HG03196 (cell line): ENCODE data around the gene UGT8.

ENCODE experiments used
- ATAC-seq: cut with Tn5 transposase; IDR thresholded peaks from one replicate; pipeline ENCODE4 v1.9.1; 2021; ENCODE audit not compliant: unreplicated experiment

Gene UGT8

DNA sequence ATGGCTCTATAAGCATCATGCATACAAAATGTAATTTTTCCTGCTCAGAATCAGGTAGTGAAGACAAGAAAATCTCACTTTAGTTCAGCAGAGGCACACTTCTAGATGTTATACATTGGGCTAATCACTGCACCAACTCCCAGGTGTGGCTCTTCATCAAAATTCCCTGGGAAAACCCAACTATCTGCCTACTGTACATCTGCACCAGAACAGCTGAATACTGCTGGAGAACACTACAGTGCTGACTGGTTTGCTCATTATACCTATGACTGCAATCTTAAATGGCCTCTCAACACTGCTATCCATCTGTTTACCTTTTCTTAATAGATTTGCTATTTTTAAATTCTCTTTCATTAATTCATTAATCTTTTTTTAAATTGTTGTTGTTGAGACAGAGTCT is 92.0 kb downstream of the UGT8 start:
- ATAC-seq = no peak

GRCh38 chr4:114691865-114692264 is 93.3 kb downstream of the UGT8 start:
- peak; percentile 86 for ATAC-seq

DNA sequence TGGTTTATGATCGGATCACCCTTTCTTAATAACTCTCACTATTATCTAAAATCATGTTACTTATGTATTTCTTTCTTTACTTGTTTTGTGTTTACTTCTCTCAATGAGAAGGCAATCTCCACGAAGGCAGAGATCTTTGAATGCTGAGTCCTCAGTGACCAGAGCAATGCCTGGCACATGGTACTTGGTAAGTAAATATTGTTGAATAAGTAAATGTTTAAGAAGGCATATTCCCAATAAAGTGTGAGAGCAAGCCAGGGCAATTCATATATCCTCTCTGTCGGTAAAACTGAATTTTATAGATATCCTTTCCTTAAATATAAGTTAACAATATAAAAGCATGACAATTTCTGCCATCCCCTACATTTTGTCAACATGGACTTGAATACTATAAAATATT is 94.4 kb downstream of the UGT8 start:
- ATAC-seq = no peak

DNA sequence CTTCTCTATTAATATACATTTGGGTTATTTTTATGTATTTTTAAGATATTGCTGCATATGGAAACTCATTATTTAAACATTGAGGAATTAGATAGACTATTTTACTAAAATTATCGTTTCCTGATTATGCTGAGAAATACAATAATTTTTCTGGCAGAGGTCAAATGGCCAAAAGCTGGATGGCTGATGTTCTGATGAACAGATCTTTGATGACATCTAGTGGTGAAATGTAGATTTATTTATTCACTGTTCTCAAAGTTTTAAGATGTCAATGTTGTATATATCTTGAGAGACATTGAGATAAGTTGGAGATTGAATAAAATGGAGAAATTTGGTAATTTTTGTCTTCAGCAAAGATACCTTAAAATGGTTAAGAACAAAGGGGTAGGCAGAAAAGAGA is 96.2 kb downstream of the UGT8 start:
- ATAC-seq = no peak

DNA sequence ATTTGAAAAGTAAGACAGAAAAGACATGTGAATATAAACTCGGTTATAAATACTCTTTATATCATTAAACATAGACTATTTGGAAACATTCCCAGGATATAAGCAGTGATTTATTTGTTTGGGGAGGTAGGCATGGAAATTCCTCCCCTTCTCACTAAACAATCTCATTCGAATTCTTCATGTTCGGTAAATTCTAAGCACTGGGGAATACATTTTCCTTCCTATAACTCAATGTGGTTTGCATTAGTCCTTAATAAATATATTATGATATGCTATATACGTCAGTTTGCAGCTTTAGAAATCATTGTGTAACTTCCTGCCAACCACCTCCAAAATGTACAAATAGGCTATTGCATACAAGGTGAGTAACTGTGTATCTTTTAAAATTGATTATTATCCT is 99.6 kb downstream of the UGT8 start:
- no peak for ATAC-seq

GRCh38 chr4:114701491-114701890 is 102.9 kb downstream of the UGT8 start:
- no peak for ATAC-seq

DNA sequence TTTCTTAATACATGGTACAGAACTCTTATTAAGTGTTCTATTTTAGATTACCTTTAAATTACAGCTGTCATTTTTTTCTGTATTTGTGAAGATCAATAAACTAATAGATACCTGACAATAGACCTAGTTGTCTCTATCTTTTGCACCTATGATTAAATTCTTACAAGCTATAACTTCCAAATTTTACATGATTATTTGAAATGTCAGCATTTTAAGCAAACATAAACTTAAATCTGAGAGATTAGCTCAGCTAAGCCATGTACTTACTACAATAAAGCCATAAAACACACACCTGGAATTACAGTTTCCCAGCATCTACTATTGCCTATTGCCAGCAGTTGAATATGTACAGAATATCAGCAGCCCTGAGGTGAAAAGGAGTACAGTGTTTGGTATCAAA is 118.8 kb downstream of the UGT8 start:
- no peak for ATAC-seq

GRCh38 chr4:114725066-114725465 is 126.5 kb downstream of the UGT8 start:
- ATAC-seq = no peak

- no peak for ATAC-seq
These were observed 128.9 kb downstream of the UGT8 start for GRCh38 chr4:114727461-114727860.
